Activated CD8-positive, alpha-beta T cell treated with anti-CD3 and anti-CD28 coated beads for 36 hours (primary cell): ENCODE data around the gene ACP6. TPM values are rescaled to one million over a fixed set of nuclear protein-coding genes. Genes with fewer than 3 reads are reported as not detected.

Experiments
- ATAC-seq: fragments of 200-7000 bp; cut with Tn5 transposase; one replicate; pipeline ENCODE4 v1.10.0; 2021; ENCODE audit warnings: mild to moderate bottlenecking, moderate library complexity
- CTCF ChIA-PET: fragments of 350-600 bp; sonication (Branson Sonifier 250); formaldehyde crosslinking; loops from one replicate; lab custom pipeline; 2021; ENCODE audit warnings: antibody characterized with exemption; lab: Charles Lee
- POLR2A ChIA-PET: fragments of 350-600 bp; sonication (Branson Sonifier 250); formaldehyde crosslinking; loops from one replicate; lab custom pipeline; 2021; ENCODE audit warnings: antibody characterized with exemption; lab: Charles Lee
- DNase-seq: peaks from one replicate; pipeline ENCODE4 v3.0.0-alpha.2; 2020
- H3K27ac Mint-ChIP-seq: one replicate; pipeline ENCODE4 v1.8.0; 2021; ENCODE audit warnings: mild to moderate bottlenecking, mixed read lengths
- H3K27me3 Mint-ChIP-seq: one replicate; pipeline ENCODE4 v1.8.0; 2021; ENCODE audit warnings: mixed read lengths
- H3K36me3 Mint-ChIP-seq: one replicate; pipeline ENCODE4 v1.8.0; 2021; ENCODE audit warnings: low read depth, mixed read lengths
- H3K4me1 Mint-ChIP-seq: one replicate; pipeline ENCODE4 v1.8.0; 2021; ENCODE audit warnings: low read depth, mixed read lengths
- H3K4me3 Mint-ChIP-seq: one replicate; pipeline ENCODE4 v1.8.0; 2021; ENCODE audit warnings: mild to moderate bottlenecking, moderate library complexity, mixed read lengths
- H3K9me3 Mint-ChIP-seq: one replicate; pipeline ENCODE4 v1.8.0; 2021; ENCODE audit warnings: mixed read lengths
- intact Hi-C: fragments of 100-400 bp; cut with micrococcal nuclease; formaldehyde crosslinking; loops from one replicate; pipeline ENCODE4 v1.10.0; 2022
- total RNA-seq, 2 experiments: library from RNA; stranded (reverse); gene quantifications; one replicate each; pipeline ENCODE4 v1.2.3, GENCODE V29; 2021
- TF ChIP-seq, protein P1 (sequence below): fragments of 200-600 bp; IDR thresholded peaks from one replicate; pipeline ENCODE4 v1.8.0; 2022; ENCODE audit warnings: antibody characterized with exemption, mild to moderate bottlenecking

ACP6 gene
- total RNA-seq, 2 experiments from 2014 or later = 16.9 to 20.9 TPM

DNA sequence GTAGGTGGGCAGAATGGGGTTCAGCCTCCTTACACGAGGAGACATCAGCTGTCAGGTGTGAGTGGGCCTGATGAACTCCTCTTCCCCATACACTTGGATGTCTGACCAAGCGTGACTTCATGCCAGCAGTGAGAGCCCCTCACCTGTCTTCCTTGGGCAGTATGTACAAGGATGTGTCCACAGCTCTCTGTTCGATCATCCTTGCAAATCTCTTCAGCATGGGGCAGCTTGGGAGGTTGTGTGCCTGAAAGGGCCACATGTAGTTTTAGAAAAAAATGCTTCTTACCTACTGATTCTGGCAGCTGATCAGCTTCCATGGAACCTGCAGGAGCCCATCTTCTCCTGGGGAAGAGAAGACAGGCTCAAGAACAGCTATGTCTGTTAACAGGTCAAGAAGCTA, 18.0 kb downstream of the ACP6 start:
- ChIA-PET POLR2A (interaction anchor here (0.9 kb wide), 1 partner anchor 18 kb away, joined by 3 read pairs; no protein-coding TSS in a partner anchor), CTCF (interaction anchor here (0.7 to 1.5 kb wide), 4 partner anchors 12 to 241 kb away, joined by 3 to 4 read pairs (median 3); no protein-coding TSS in a partner anchor)
- intact Hi-C loops = no loop called here

GRCh38 chr1:147651466-147651865, 18.9 kb downstream of the ACP6 start:
- intact Hi-C loops = no loop called here
- peaks cover 16% of the 10 kb centered on the region for H3K36me3 Mint-ChIP-seq
- H3K27me3 Mint-ChIP-seq = no peaks in the 10 kb centered on the region
- CTCF ChIA-PET = interaction anchor here (1.0 to 1.5 kb wide), 3 partner anchors 49 to 241 kb away, joined by 3 to 4 read pairs (median 3); no protein-coding TSS in a partner anchor
- no peak overlapping the region for H3K27ac Mint-ChIP-seq
- no peak for DNase-seq
- TF ChIP-seq, protein P1, sequence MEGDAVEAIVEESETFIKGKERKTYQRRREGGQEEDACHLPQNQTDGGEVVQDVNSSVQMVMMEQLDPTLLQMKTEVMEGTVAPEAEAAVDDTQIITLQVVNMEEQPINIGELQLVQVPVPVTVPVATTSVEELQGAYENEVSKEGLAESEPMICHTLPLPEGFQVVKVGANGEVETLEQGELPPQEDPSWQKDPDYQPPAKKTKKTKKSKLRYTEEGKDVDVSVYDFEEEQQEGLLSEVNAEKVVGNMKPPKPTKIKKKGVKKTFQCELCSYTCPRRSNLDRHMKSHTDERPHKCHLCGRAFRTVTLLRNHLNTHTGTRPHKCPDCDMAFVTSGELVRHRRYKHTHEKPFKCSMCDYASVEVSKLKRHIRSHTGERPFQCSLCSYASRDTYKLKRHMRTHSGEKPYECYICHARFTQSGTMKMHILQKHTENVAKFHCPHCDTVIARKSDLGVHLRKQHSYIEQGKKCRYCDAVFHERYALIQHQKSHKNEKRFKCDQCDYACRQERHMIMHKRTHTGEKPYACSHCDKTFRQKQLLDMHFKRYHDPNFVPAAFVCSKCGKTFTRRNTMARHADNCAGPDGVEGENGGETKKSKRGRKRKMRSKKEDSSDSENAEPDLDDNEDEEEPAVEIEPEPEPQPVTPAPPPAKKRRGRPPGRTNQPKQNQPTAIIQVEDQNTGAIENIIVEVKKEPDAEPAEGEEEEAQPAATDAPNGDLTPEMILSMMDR = no peak
- ATAC-seq = no peak
- H3K4me1 Mint-ChIP-seq = peaks cover 28% of the 10 kb centered on the region
- H3K4me3 Mint-ChIP-seq = no peak overlapping the region
- POLR2A ChIA-PET = interaction anchor here (0.9 kb wide), 1 partner anchor 17 kb away, joined by 3 read pairs; no protein-coding TSS in a partner anchor
- no peaks in the 10 kb centered on the region for H3K9me3 Mint-ChIP-seq

More for the DNA sequence above, 18.0 kb downstream of the ACP6 start:
- ATAC-seq = no peak
- Mint-ChIP-seq H3K27me3 (no peaks in the 10 kb centered on the region), H3K36me3 (peaks cover 14% of the 10 kb centered on the region), H3K27ac (no peak overlapping the region), H3K9me3 (no peaks in the 10 kb centered on the region), H3K4me1 (peaks cover 20% of the 10 kb centered on the region), H3K4me3 (no peak overlapping the region)
- no peak for DNase-seq
- TF ChIP-seq, protein P1 = no peak

DNA sequence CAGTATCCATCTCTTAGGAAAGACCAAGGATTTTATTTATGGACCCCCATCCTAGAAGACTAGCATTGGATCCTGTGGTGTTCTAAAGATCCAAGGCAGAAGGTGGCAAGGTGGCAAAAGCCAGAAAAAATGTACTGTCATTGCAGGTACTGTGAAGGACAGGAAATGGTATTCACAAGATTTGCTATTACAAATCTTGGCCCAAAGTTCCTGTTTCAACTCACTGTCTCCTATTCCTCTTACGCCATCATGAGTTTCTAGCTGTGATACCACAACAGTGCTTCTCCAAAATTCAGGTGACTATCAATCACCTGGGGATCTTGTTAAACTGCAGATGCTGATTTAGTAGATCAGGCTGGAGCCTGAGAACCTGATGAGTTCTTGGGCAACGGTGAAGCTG, 21.4 kb downstream of the ACP6 start:
- H3K36me3 Mint-ChIP-seq = peaks cover 22% of the 10 kb centered on the region
- intact Hi-C loops = no loop called here
- CTCF ChIA-PET = interaction anchor here (0.9 to 2.5 kb wide), 5 partner anchors 8 to 259 kb away, joined by 3 to 8 read pairs (median 4); partner anchors contain the start of gene ACP6
- no peaks in the 10 kb centered on the region for H3K27me3 Mint-ChIP-seq
- POLR2A ChIA-PET = no interaction called here
- no peak for DNase-seq
- H3K4me3 Mint-ChIP-seq = no peak overlapping the region
- peak; percentile 54 for ATAC-seq
- H3K9me3 Mint-ChIP-seq = no peaks in the 10 kb centered on the region
- peaks cover 47% of the 10 kb centered on the region for H3K4me1 Mint-ChIP-seq
- TF ChIP-seq, protein P1 = no peak
- peak overlapping the region; percentile 75 for H3K27ac Mint-ChIP-seq

DNA sequence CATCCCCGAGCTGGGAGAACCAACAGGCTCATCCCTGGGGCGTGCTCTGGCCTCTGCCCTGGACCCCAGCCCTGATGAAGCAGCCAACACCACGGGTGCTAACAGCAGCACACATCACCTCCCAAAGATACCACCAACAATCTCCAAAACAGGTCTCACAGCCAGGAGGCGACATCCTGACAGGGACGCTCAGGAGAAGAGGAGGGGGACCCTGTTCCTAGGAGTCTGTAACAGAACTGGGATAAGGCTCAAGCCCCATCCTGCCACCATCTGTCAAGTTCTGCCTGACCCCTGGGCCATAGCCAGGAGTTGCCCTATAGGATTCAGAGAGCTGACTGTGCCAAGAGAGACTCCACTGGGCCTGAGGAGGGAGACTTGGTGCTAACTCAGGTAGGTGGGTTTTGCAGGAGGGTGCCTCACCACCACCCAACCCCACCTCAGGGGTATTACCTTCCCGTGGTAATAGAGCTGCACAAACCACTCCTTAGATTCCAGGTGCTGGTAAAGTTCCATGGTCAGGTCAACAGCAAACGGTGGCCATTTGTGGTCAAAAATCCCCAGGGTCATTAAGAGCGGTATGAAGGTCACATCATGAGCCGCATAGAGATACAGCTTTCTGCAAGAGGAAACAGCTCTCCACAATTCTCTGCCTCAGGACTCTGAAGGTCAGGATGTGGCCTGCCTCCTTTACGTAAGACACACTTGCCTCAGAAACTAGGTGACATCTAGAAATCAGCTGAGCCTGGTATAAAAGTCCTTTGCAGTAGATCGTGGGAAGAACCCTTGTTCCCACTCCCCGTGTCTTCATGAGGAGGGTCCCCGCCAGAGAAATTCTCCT, 22.3 kb downstream of the ACP6 start:
- CTCF ChIA-PET = interaction anchor here (0.9 to 2.5 kb wide), 4 partner anchors 7 to 154 kb away, joined by 3 to 8 read pairs (median 4); partner anchors contain the start of gene ACP6
- DNase-seq = peak; percentile 68
- intact Hi-C loops = no loop called here
- ATAC-seq = peak; percentile 90
- Mint-ChIP-seq H3K4me3 (peak overlapping the region; percentile 16), H3K27me3 (no peaks in the 10 kb centered on the region), H3K9me3 (no peaks in the 10 kb centered on the region), H3K36me3 (peaks cover 22% of the 10 kb centered on the region), H3K4me1 (peaks cover 47% of the 10 kb centered on the region), H3K27ac (peak overlapping the region; percentile 75)
- TF ChIP-seq, protein P1 = no peak
- POLR2A ChIA-PET = interaction anchor here (0.9 kb wide), 1 partner anchor 23 kb away, joined by 4 read pairs; the partner anchor contains the start of gene ACP6
